Endothelial cell of umbilical vein (primary cell): Measurements from ENCODE around the gene KCNMA1. TPM values are rescaled to one million over a fixed set of nuclear protein-coding genes. Genes with fewer than 3 reads are reported as not detected.

ENCODE experiments used
- BruUV-seq: library from RNA; stranded (reverse); fragments of 400-500 nt; replicated peaks from 2 replicates; lab custom pipeline; 2021; lab: Mats Ljungman, UMichigan
- CTCF ChIA-PET: fragments of 300-600, 350-600 bp; sonication (Branson Sonifier 250); formaldehyde crosslinking; loops from one replicate; lab custom pipeline; 2021; ENCODE audit warnings: antibody characterized with exemption, inconsistent platforms; lab: Charles Lee
- POLR2A ChIA-PET: fragments of 300-600, 350-600 bp; sonication (Branson Sonifier 250); formaldehyde crosslinking; loops from one replicate; lab custom pipeline; 2021; ENCODE audit warnings: antibody characterized with exemption, inconsistent platforms; lab: Charles Lee
- DNase-seq: peaks from one replicate; pipeline ENCODE4 v3.0.0-alpha.2; 2011; ENCODE audit warnings: low read depth, low spot score
- FAIRE-seq: peaks from 2 replicates; lab custom pipeline; 2011; peaks lifted over from hg19 to GRCh38; lab: Jason Lieb, UNC
- H2AFZ ChIP-seq: 2 replicates; pipeline ENCODE4 v1.6.0; 2012; ENCODE audit warnings: low read depth, low read length, control low read depth, inconsistent platforms
- H3K27ac ChIP-seq: 2 replicates; pipeline ENCODE4 v1.5.1; 2011; ENCODE audit warnings: low read depth, mild to moderate bottlenecking, control low read depth, low read length, moderate library complexity; ENCODE audit not compliant: insufficient read depth
- H3K27me3 ChIP-seq, 2 experiments: 2 replicates each; pipeline versions ENCODE4 v1.6.0 to v1.6.1; 2011; ENCODE audit warnings: low read length in 2 of 2, mixed read lengths in 1 of 2; ENCODE audit not compliant: control insufficient read depth in 2 of 2, insufficient read depth in 2 of 2
- H3K36me3 ChIP-seq, 2 experiments: 2 replicates in 1 of 2; 3 replicates in 1 of 2; pipeline ENCODE4 v1.5.1; 2011; ENCODE audit warnings: low read length in 2 of 2, mild to moderate bottlenecking in 1 of 2, moderate library complexity in 1 of 2; ENCODE audit not compliant: control insufficient read depth in 2 of 2, insufficient read depth in 2 of 2; ENCODE audit errors: extremely low read depth in 1 of 2
- H3K4me1 ChIP-seq: 3 replicates; pipeline ENCODE4 v1.5.1; 2011; ENCODE audit warnings: mild to moderate bottlenecking, low read length; ENCODE audit not compliant: control insufficient read depth, insufficient read depth; ENCODE audit errors: extremely low read depth
- H3K4me2 ChIP-seq: 2 replicates; pipeline ENCODE4 v1.6.1; 2011; ENCODE audit warnings: low read length, control low read depth, mixed read lengths; ENCODE audit not compliant: insufficient read depth
- H3K4me3 ChIP-seq, 3 experiments: fragments of 200-600 bp in 1 of 3; sonication (generic), shearing (Covaris generic) in 1 of 3; replicated peaks in 1 of 3; 2 replicates each; pipeline ENCODE4 v1.5.1; 2011 to 2016; ENCODE audit warnings: control low read depth in 3 of 3, low read length in 3 of 3, mild to moderate bottlenecking in 2 of 3, inconsistent platforms in 1 of 3, low read depth in 1 of 3, moderate library complexity in 1 of 3; ENCODE audit not compliant: insufficient read depth in 1 of 3
- H3K79me2 ChIP-seq: 2 replicates; pipeline ENCODE4 v1.6.0; 2012; ENCODE audit warnings: low read length, inconsistent platforms; ENCODE audit not compliant: control insufficient read depth, insufficient read depth
- H3K9ac ChIP-seq: replicated peaks from 2 replicates; pipeline ENCODE3; 2011; ENCODE audit warnings: low read length, control low read depth; ENCODE audit not compliant: insufficient read depth; ENCODE audit errors: extremely low read depth
- H3K9me1 ChIP-seq: replicated peaks from 3 replicates; pipeline ENCODE4 v1.6.0; 2011; ENCODE audit warnings: mild to moderate bottlenecking, low read length; ENCODE audit not compliant: control insufficient read depth, insufficient read depth; ENCODE audit errors: extremely low read depth
- H3K9me3 ChIP-seq: replicated peaks from 2 replicates; pipeline ENCODE4 v1.5.1; 2012; ENCODE audit warnings: low read length, inconsistent platforms; ENCODE audit not compliant: control insufficient read depth, insufficient read depth
- H4K20me1 ChIP-seq: replicated peaks from 2 replicates; pipeline ENCODE3; 2011; ENCODE audit warnings: mild to moderate bottlenecking, low read length; ENCODE audit not compliant: control insufficient read depth, insufficient read depth; ENCODE audit errors: extremely low read depth
- EZH2 ChIP-seq: IDR thresholded peaks from 2 replicates; pipeline ENCODE4 v1.6.1; 2012; ENCODE audit warnings: borderline replicate concordance, low read depth, mild to moderate bottlenecking, moderate library complexity, low read length, inconsistent platforms; ENCODE audit not compliant: severe bottlenecking
- FOS ChIP-seq: IDR thresholded peaks from 2 replicates; pipeline ENCODE4 v1.6.1; 2011; ENCODE audit warnings: mild to moderate bottlenecking, low read length, moderate library complexity, borderline replicate concordance; ENCODE audit not compliant: insufficient read depth
- GATA2 ChIP-seq: IDR thresholded peaks from 2 replicates; pipeline ENCODE4 v1.7.0; 2011; ENCODE audit warnings: low read depth, mild to moderate bottlenecking, moderate library complexity, mixed read lengths, low read length; ENCODE audit not compliant: insufficient read length, insufficient read depth
- MYC ChIP-seq: IDR thresholded peaks from one replicate; pipeline ENCODE4 v1.6.1; 2011; ENCODE audit warnings: mild to moderate bottlenecking, low read depth, low read length
- POLR2AphosphoS5 ChIP-seq: IDR thresholded peaks from 2 replicates; pipeline ENCODE4 v1.6.1; 2012; ENCODE audit warnings: low read depth, mild to moderate bottlenecking, control low read depth, low read length, moderate library complexity; ENCODE audit not compliant: insufficient read depth
- dilution Hi-C: fragments of 300-500 bp; cut with MboI; formaldehyde crosslinking; loops from one replicate; pipeline ENCODE4 v1.15.0; 2019; ENCODE audit warnings: low sequenced_read_pairs; ENCODE audit not compliant: extremely low pct_ligation_motif_present
- intact Hi-C: fragments of 100-400 bp; cut with micrococcal nuclease; formaldehyde crosslinking; loops from one replicate; pipeline ENCODE4 v1.10.0; 2022
- polyA plus RNA-seq, 4 experiments: library from polyadenylated mRNA; depleted of rRNA in 3 of 4; stranded (reverse) in 3 of 4; unstranded in 1 of 4; fragments of >200 nt; gene quantifications; 2 replicates each; pipeline versions ENCODE4 v1.2.1 to v1.2.3, GENCODE V29; 2011 to 2012; ENCODE audit warnings: missing spikeins in 1 of 4
- total RNA-seq: library from RNA; stranded (reverse); gene quantifications from 2 replicates; pipeline ENCODE4 v1.2.3, GENCODE V29; 2021
- TF ChIP-seq, protein P1 (sequence below): IDR thresholded peaks from 2 replicates; pipeline ENCODE4 v1.6.1; 2011; ENCODE audit not compliant: insufficient read depth, insufficient read length
- TF ChIP-seq, protein P2 (sequence below), 2 donors: IDR thresholded peaks; 1 replicate in 1 of 2; 2 replicates in 1 of 2; pipeline ENCODE4 v1.5.1; 2011; ENCODE audit warnings: low read length in 2 of 2, mild to moderate bottlenecking in 2 of 2, moderate library complexity in 2 of 2, control low read depth in 1 of 2, inconsistent platforms in 1 of 2, low read depth in 1 of 2; ENCODE audit not compliant: insufficient read depth in 1 of 2; ENCODE audit errors: extremely low read depth in 1 of 2

KCNMA1 gene
- total and polyA plus RNA-seq, 2 donors (not counting 3 experiments of a cell fraction or from before 2014, with no cell fraction given) = 0.10 to 0.82 TPM

DNA sequence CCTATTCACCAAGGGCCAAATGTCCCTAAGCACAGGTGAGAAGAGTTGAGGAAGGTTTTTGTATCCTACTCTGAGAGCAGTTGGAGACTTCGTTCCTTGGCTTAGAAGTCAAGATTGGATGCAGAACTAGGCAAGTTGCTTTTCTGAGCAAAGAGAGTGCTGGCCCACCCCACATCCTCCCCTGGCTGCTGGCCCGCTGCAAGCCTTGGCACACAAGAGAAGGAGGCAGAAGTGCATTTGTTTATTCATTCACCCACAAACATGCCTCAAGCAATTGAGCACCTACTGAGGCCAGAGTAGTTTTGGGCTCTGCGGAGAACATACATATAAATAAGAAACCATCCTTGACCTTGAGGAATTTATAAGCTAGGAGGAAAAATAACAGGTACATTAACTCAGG lies 318.9 kb downstream of the KCNMA1 start:
- no peak overlapping the region for H2AFZ ChIP-seq
- no peaks in the 10 kb centered on the region for H3K79me2 ChIP-seq
- H3K36me3 ChIP-seq = no peaks in the 10 kb centered on the region
- intact Hi-C loops = no loop called here
- BruUV-seq = no TSS peak
- no peak overlapping the region for H3K4me2 ChIP-seq
- no peak for FAIRE-seq
- no peak for DNase-seq
- dilution Hi-C loops = no loop called here
- ChIA-PET POLR2A (no interaction called here), CTCF (no interaction called here)
- H3K27ac ChIP-seq = no peak overlapping the region
- H3K9ac ChIP-seq = no peak overlapping the region
- no peaks in the 10 kb centered on the region for H3K9me3 ChIP-seq
- H3K27me3 ChIP-seq = peaks cover 0 to 5% of the 10 kb centered on the region in 2 experiments
- no peaks in the 10 kb centered on the region for H4K20me1 ChIP-seq
- no peak overlapping the region for H3K4me3 ChIP-seq
- TF ChIP-seq POLR2AphosphoS5 (no peak), MYC (no peak), GATA2 (no peak)
- H3K4me1 ChIP-seq = no peaks in the 10 kb centered on the region
- no peaks in the 10 kb centered on the region for H3K9me1 ChIP-seq

DNA sequence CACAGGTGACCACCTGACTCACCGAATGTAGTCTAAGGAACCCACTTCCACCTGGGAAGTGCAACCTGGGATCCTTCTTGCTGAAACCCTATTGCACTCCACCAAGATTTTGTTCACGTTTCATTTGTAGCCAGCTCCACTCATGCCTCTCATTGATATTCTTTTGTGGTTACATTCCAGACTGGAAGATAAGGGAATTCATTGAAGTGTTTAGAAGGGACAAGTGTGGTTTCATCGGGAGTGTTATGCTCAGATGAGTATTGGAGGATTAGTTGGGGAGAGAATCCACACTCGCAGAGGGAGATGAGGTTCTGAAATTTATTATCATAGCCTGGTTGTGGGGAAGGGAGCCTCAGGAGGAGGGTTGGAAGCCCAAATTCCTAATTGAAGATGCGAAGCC lies 320.4 kb downstream of the KCNMA1 start:
- Histone ChIP-seq H2AFZ (no peak overlapping the region), H3K27ac (no peak overlapping the region), H3K79me2 (no peaks in the 10 kb centered on the region), H3K4me2 (no peak overlapping the region), H3K36me3 (no peaks in the 10 kb centered on the region), H3K9me1 (no peaks in the 10 kb centered on the region), H3K9me3 (no peaks in the 10 kb centered on the region), H3K9ac (no peak overlapping the region), H3K27me3 (no peaks in the 10 kb centered on the region), H3K4me3 (no peak overlapping the region), H3K4me1 (no peaks in the 10 kb centered on the region), H4K20me1 (no peaks in the 10 kb centered on the region)
- FAIRE-seq = no peak
- dilution Hi-C loops = no loop called here
- intact Hi-C loops = no loop called here
- BruUV-seq = no TSS peak
- no peak for DNase-seq
- ChIA-PET POLR2A (no interaction called here), CTCF (no interaction called here)
- TF ChIP-seq MYC = no peak
- TF ChIP-seq EZH2 = no peak
- TF ChIP-seq FOS = no peak
- no peak for TF ChIP-seq GATA2
- TF ChIP-seq POLR2AphosphoS5 = no peak
- TF ChIP-seq, protein P1, sequence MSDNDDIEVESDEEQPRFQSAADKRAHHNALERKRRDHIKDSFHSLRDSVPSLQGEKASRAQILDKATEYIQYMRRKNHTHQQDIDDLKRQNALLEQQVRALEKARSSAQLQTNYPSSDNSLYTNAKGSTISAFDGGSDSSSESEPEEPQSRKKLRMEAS = no peak
- TF ChIP-seq, protein P2, sequence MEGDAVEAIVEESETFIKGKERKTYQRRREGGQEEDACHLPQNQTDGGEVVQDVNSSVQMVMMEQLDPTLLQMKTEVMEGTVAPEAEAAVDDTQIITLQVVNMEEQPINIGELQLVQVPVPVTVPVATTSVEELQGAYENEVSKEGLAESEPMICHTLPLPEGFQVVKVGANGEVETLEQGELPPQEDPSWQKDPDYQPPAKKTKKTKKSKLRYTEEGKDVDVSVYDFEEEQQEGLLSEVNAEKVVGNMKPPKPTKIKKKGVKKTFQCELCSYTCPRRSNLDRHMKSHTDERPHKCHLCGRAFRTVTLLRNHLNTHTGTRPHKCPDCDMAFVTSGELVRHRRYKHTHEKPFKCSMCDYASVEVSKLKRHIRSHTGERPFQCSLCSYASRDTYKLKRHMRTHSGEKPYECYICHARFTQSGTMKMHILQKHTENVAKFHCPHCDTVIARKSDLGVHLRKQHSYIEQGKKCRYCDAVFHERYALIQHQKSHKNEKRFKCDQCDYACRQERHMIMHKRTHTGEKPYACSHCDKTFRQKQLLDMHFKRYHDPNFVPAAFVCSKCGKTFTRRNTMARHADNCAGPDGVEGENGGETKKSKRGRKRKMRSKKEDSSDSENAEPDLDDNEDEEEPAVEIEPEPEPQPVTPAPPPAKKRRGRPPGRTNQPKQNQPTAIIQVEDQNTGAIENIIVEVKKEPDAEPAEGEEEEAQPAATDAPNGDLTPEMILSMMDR (IDR thresholded peaks at IDR 0.05; ENCODE audit: extremely low read depth in 1 of 2, insufficient read depth in 1 of 2, low read depth in 1 of 2, low read length in 2 of 2) = no peak
